Measurements from ENCODE around the gene CPSF4L. TPM values are rescaled to one million over a fixed set of nuclear protein-coding genes. Genes with fewer than 3 reads are reported as not detected.

CPSF4L gene
- total RNA-seq, 2 experiments from 2014 or later = not detected

GRCh38 chr17:73226556-73227172 lies 35.0 kb downstream of the CPSF4L start:
- no peaks in the 10 kb centered on the region for H3K9me3 ChIP-seq (ENCODE audit: low read length)
- H3K4me2 ChIP-seq (ENCODE audit: low read length) = peak overlapping the region; percentile 43
- intact Hi-C loops (cut with micrococcal nuclease; ENCODE audit: unreplicated experiment) = no loop called here
- peaks cover 35% of the 10 kb centered on the region for H3K36me3 ChIP-seq (ENCODE audit: insufficient read depth, low read length)
- ChIA-PET CTCF (ENCODE audit: unreplicated experiment) (no interaction called here), POLR2A (interaction anchor here (0.6 to 2.3 kb wide), 4 partner anchors 12 to 499 kb away, joined by 3 to 8 read pairs (median 4); no protein-coding TSS in a partner anchor)
- no peak overlapping the region for H2AFZ ChIP-seq (ENCODE audit: low read length)
- H3K4me1 ChIP-seq (ENCODE audit: insufficient read depth, low read length, poor library complexity, severe bottlenecking) = peaks cover 42% of the 10 kb centered on the region
- BruUV-seq (replicated peaks) = no TSS peak
- peaks cover 33% of the 10 kb centered on the region for H4K20me1 ChIP-seq (ENCODE audit: insufficient read depth, low read length)
- H3K4me3 ChIP-seq (ENCODE audit: low read depth, low read length, poor library complexity, severe bottlenecking) = no peak overlapping the region
- DNase-seq (ENCODE audit: low spot score) = no peak
- H3K9me2 ChIP-seq (ENCODE audit: insufficient read depth, low read length) = no peaks in the 10 kb centered on the region
- H3K27ac ChIP-seq (ENCODE audit: low read depth, low read length, poor library complexity, severe bottlenecking) = no peak overlapping the region
- H3K79me2 ChIP-seq (ENCODE audit: insufficient read depth, low read depth, low read length) = peaks cover 70% of the 10 kb centered on the region
- TF ChIP-seq EZH2phosphoT487 (IDR thresholded peaks at IDR 0.05; ENCODE audit: borderline replicate concordance, low read depth, low read length) (no peak), CTCF (conservative IDR thresholded peaks at IDR 0.05; ENCODE audit: low read length) (no peak)

- peaks cover 30% of the 10 kb centered on the region for H3K4me1 ChIP-seq (ENCODE audit: insufficient read depth, low read length, poor library complexity, severe bottlenecking)
- ChIA-PET POLR2A (interaction anchor here (0.6 to 1.0 kb wide), 5 partner anchors 15 to 395 kb away, joined by 3 to 4 read pairs (median 4); no protein-coding TSS in a partner anchor), CTCF (ENCODE audit: unreplicated experiment) (no interaction called here)
- H2AFZ ChIP-seq (ENCODE audit: low read length) = no peak overlapping the region
- H3K27ac ChIP-seq (ENCODE audit: low read depth, low read length, poor library complexity, severe bottlenecking) = no peak overlapping the region
- peaks cover 45% of the 10 kb centered on the region for H3K36me3 ChIP-seq (ENCODE audit: insufficient read depth, low read length)
- no peaks in the 10 kb centered on the region for H3K9me3 ChIP-seq (ENCODE audit: low read length)
- no peak overlapping the region for H3K4me2 ChIP-seq (ENCODE audit: low read length)
- no peaks in the 10 kb centered on the region for H3K9me2 ChIP-seq (ENCODE audit: insufficient read depth, low read length)
- H3K79me2 ChIP-seq (ENCODE audit: insufficient read depth, low read depth, low read length) = peaks cover 60% of the 10 kb centered on the region
- TF ChIP-seq EZH2phosphoT487 (IDR thresholded peaks at IDR 0.05; ENCODE audit: borderline replicate concordance, low read depth, low read length) (no peak), CTCF (conservative IDR thresholded peaks at IDR 0.05; ENCODE audit: low read length) (no peak)
- no peak overlapping the region for H3K4me3 ChIP-seq (ENCODE audit: low read depth, low read length, poor library complexity, severe bottlenecking)
- BruUV-seq (replicated peaks) = no TSS peak
- intact Hi-C loops (cut with micrococcal nuclease; ENCODE audit: unreplicated experiment) = no loop called here
- H4K20me1 ChIP-seq (ENCODE audit: insufficient read depth, low read length) = peaks cover 23% of the 10 kb centered on the region
- no peak for DNase-seq (ENCODE audit: low spot score)
These were observed 36.9 kb downstream of the CPSF4L start for GRCh38 chr17:73224663-73225305.

- Histone ChIP-seq H3K9me2 (ENCODE audit: insufficient read depth, low read length) (no peaks in the 10 kb centered on the region), H2AFZ (ENCODE audit: low read length) (no peak overlapping the region), H3K4me2 (ENCODE audit: low read length) (no peak overlapping the region), H3K79me2 (ENCODE audit: insufficient read depth, low read depth, low read length) (peaks cover 55% of the 10 kb centered on the region), H3K9me3 (ENCODE audit: low read length) (no peaks in the 10 kb centered on the region), H3K4me1 (ENCODE audit: insufficient read depth, low read length, poor library complexity, severe bottlenecking) (peaks cover 28% of the 10 kb centered on the region), H3K36me3 (ENCODE audit: insufficient read depth, low read length) (peaks cover 46% of the 10 kb centered on the region), H3K4me3 (ENCODE audit: low read depth, low read length, poor library complexity, severe bottlenecking) (no peak overlapping the region), H3K27ac (ENCODE audit: low read depth, low read length, poor library complexity, severe bottlenecking) (no peak overlapping the region), H4K20me1 (ENCODE audit: insufficient read depth, low read length) (peaks cover 22% of the 10 kb centered on the region)
- no peak for DNase-seq (ENCODE audit: low spot score)
- POLR2A ChIA-PET = interaction anchor here (0.6 to 1.0 kb wide), 5 partner anchors 15 to 394 kb away, joined by 3 to 4 read pairs (median 4); no protein-coding TSS in a partner anchor
- TF ChIP-seq CTCF (conservative IDR thresholded peaks at IDR 0.05; ENCODE audit: low read length) (no peak), EZH2phosphoT487 (IDR thresholded peaks at IDR 0.05; ENCODE audit: borderline replicate concordance, low read depth, low read length) (no peak)
- no TSS peak for BruUV-seq (replicated peaks)
- intact Hi-C loops (cut with micrococcal nuclease; ENCODE audit: unreplicated experiment) = no loop called here
- CTCF ChIA-PET (ENCODE audit: unreplicated experiment) = no interaction called here
These were observed 37.4 kb downstream of the CPSF4L start for GRCh38 chr17:73224237-73224636.

Measured in OCI-LY7 (cell line).